IMR-90 (cell line): Measurements from ENCODE around the gene FEM1B. TPM values are rescaled to one million over a fixed set of nuclear protein-coding genes. Genes with fewer than 3 reads are reported as not detected.

Experiments used
- ATAC-seq: fragments of 200-7000 bp; cut with Tn5 transposase; 2 replicates; pipeline ENCODE4 v1.9.1; 2020; ENCODE audit warnings: low read depth, mild to moderate bottlenecking, moderate library complexity
- BruUV-seq: library from RNA; stranded (reverse); fragments of 400-500 nt; replicated peaks from 2 replicates; lab custom pipeline; 2021; lab: Mats Ljungman, UMichigan
- CTCF ChIA-PET: fragments of 300-600 bp; formaldehyde crosslinking; extraction: SDS; loops from one replicate; lab custom pipeline; 2021; ENCODE audit warnings: antibody characterized with exemption; lab: Yijun Ruan, JAX
- POLR2A ChIA-PET: fragments of 300-600 bp; sonication (Branson Sonifier 250); formaldehyde crosslinking; loops from one replicate; lab custom pipeline; 2022; ENCODE audit warnings: antibody characterized with exemption; ENCODE audit not compliant: unreplicated experiment; lab: Charles Lee
- DNase-seq: peaks from one replicate; pipeline ENCODE4 v3.0.0; 2013
- H2AFZ ChIP-seq: replicated peaks from 2 replicates; pipeline ENCODE3; 2013; ENCODE audit warnings: low read length, mild to moderate bottlenecking; ENCODE audit not compliant: poor library complexity
- H2AK5ac ChIP-seq: 2 replicates; pipeline ENCODE4 v1.6.1; 2013; ENCODE audit warnings: low read depth, low read length, inconsistent platforms
- H2AK9ac ChIP-seq: replicated peaks from 2 replicates; pipeline ENCODE3; 2013; ENCODE audit warnings: mild to moderate bottlenecking, low read depth, low read length, moderate library complexity; ENCODE audit not compliant: poor library complexity
- H2BK120ac ChIP-seq: 2 replicates; pipeline ENCODE4 v1.6.1; 2013; ENCODE audit warnings: low read depth, low read length, inconsistent platforms
- H2BK15ac ChIP-seq: 3 replicates; pipeline ENCODE4 v1.6.1; 2013; ENCODE audit warnings: low read depth, low read length, inconsistent platforms
- H2BK20ac ChIP-seq: 2 replicates; pipeline ENCODE4 v1.6.1; 2013; ENCODE audit warnings: low read depth, mild to moderate bottlenecking, inconsistent platforms, low read length, moderate library complexity
- H2BK5ac ChIP-seq: 2 replicates; pipeline ENCODE4 v1.6.1; 2013; ENCODE audit warnings: mild to moderate bottlenecking, low read depth, low read length, inconsistent platforms; ENCODE audit not compliant: poor library complexity, severe bottlenecking
- H3K14ac ChIP-seq: replicated peaks from 2 replicates; pipeline ENCODE4 v1.6.1; 2013; ENCODE audit warnings: low read depth, low read length, inconsistent platforms
- H3K18ac ChIP-seq: 2 replicates; pipeline ENCODE4 v1.6.1; 2013; ENCODE audit warnings: low read depth, low read length, control low read depth
- H3K23ac ChIP-seq: 2 replicates; pipeline ENCODE4 v1.6.1; 2013; ENCODE audit warnings: low read depth, low read length, inconsistent platforms
- H3K27ac ChIP-seq: 2 replicates; pipeline ENCODE4 v1.5.1; 2013; ENCODE audit warnings: mild to moderate bottlenecking, control low read depth, low read length; ENCODE audit not compliant: insufficient read depth
- H3K27me3 ChIP-seq: 2 replicates; pipeline ENCODE4 v1.6.1; 2013; ENCODE audit warnings: low read length; ENCODE audit not compliant: control insufficient read depth, insufficient read depth
- H3K36me3 ChIP-seq: 2 replicates; pipeline ENCODE4 v1.6.1; 2013; ENCODE audit warnings: low read length, mixed read lengths; ENCODE audit not compliant: control insufficient read depth, insufficient read depth
- H3K4ac ChIP-seq: 2 replicates; pipeline ENCODE4 v1.6.1; 2013; ENCODE audit warnings: low read depth, low read length, inconsistent platforms
- H3K4me1 ChIP-seq: 2 replicates; pipeline ENCODE4 v1.6.1; 2013; ENCODE audit warnings: low read length, mixed read lengths; ENCODE audit not compliant: control insufficient read depth, insufficient read depth
- H3K4me2 ChIP-seq: 2 replicates; pipeline ENCODE4 v1.6.1; 2013; ENCODE audit warnings: low read depth, mild to moderate bottlenecking, control low read depth, low read length, moderate library complexity
- H3K4me3 ChIP-seq: 2 replicates; pipeline ENCODE4 v1.5.1; 2013; ENCODE audit warnings: low read depth, mild to moderate bottlenecking, control low read depth, low read length, moderate library complexity; ENCODE audit not compliant: insufficient read depth
- H3K56ac ChIP-seq: 2 replicates; pipeline ENCODE4 v1.6.1; 2013; ENCODE audit warnings: low read length, inconsistent platforms; ENCODE audit not compliant: insufficient read depth; ENCODE audit errors: extremely low read depth
- H3K79me1 ChIP-seq, 2 experiments: 2 replicates each; pipeline ENCODE4 v1.6.1; 2013; ENCODE audit warnings: low read length in 2 of 2, inconsistent platforms in 1 of 2, low read depth in 1 of 2
- H3K9ac ChIP-seq: 2 replicates; pipeline ENCODE4 v1.6.1; 2013; ENCODE audit warnings: low read depth, low read length, control low read depth
- H3K9me1 ChIP-seq: 2 replicates; pipeline ENCODE4 v1.6.1; 2013; ENCODE audit warnings: low read length, inconsistent platforms; ENCODE audit not compliant: insufficient read depth
- H3K9me3 ChIP-seq: 2 replicates; pipeline ENCODE4 v1.6.1; 2013; ENCODE audit warnings: low read length; ENCODE audit not compliant: control insufficient read depth, insufficient read depth
- H4K20me1 ChIP-seq: 2 replicates; pipeline ENCODE4 v1.6.1; 2013; ENCODE audit warnings: low read length, inconsistent platforms; ENCODE audit not compliant: insufficient read depth
- H4K5ac ChIP-seq: 2 replicates; pipeline ENCODE4 v1.6.1; 2013; ENCODE audit warnings: mild to moderate bottlenecking, low read depth, low read length, control low read depth
- H4K8ac ChIP-seq, 2 experiments: 2 replicates each; pipeline ENCODE4 v1.6.1; 2013; ENCODE audit warnings: low read depth in 2 of 2, low read length in 2 of 2, control low read depth in 1 of 2, inconsistent platforms in 1 of 2
- H4K91ac ChIP-seq: 2 replicates; pipeline ENCODE4 v1.6.1; 2013; ENCODE audit warnings: low read depth, low read length, inconsistent platforms; ENCODE audit not compliant: insufficient read depth
- RFX5 ChIP-seq: IDR thresholded peaks from 2 replicates; pipeline ENCODE4 v1.8.0; 2012; ENCODE audit warnings: low read depth, mild to moderate bottlenecking, low read length, moderate library complexity
- dilution Hi-C: fragments of 300-500 bp; cut with HindIII; formaldehyde crosslinking; loops from one replicate; pipeline ENCODE4 v1.14.3; 2018; ENCODE audit warnings: low sequenced_read_pairs; ENCODE audit not compliant: unreplicated experiment
- in situ Hi-C: fragments of 300-500 bp; cut with MboI; formaldehyde crosslinking; loops from 3 replicates; pipeline ENCODE4 v1.14.3; 2019; ENCODE audit warnings: low sequenced_read_pairs, inconsistent platforms, mixed read lengths
- intact Hi-C: fragments of 100-400 bp; cut with micrococcal nuclease; formaldehyde crosslinking; loops from 2 replicates; pipeline ENCODE4 v1.10.0; 2022
- polyA plus RNA-seq, 3 experiments: library from polyadenylated mRNA; depleted of rRNA; stranded (reverse); fragments of >200 nt; gene quantifications; 2 replicates each; pipeline ENCODE4 v1.2.3, GENCODE V29; 2012; ENCODE audit warnings: low replicate concordance in 1 of 3
- total RNA-seq: library from RNA; depleted of rRNA; stranded (reverse); fragments of >200 nt; gene quantifications from 2 replicates; pipeline ENCODE4 v1.2.3, GENCODE V29; 2012

Gene FEM1B
- total and polyA plus RNA-seq, 2 of the 4 experiments (the other 2 are of a cell fraction), result 16.9 to 51.4 TPM

- Histone ChIP-seq H4K20me1 (peaks cover 55% of the 10 kb centered on the region), H3K4ac (no peak overlapping the region), H3K56ac (no peak overlapping the region), H4K5ac (no peak overlapping the region), H3K23ac (no peak overlapping the region), H3K4me2 (no peak overlapping the region), H2AK5ac (no peak overlapping the region), H4K91ac (no peak overlapping the region), H3K36me3 (peaks cover 21% of the 10 kb centered on the region), H3K79me1 (peaks cover 34 to 59% of the 10 kb centered on the region in 2 experiments), H2BK15ac (no peak overlapping the region), H3K27me3 (no peaks in the 10 kb centered on the region), H3K9ac (no peak overlapping the region), H3K9me3 (no peaks in the 10 kb centered on the region), H3K14ac (no peak overlapping the region), H3K4me3 (no peak overlapping the region), H4K8ac (no peak overlapping the region), H3K4me1 (peaks cover 6% of the 10 kb centered on the region), H3K9me1 (peaks cover 11% of the 10 kb centered on the region), H2AK9ac (no peak overlapping the region), H2AFZ (no peak overlapping the region), H3K27ac (no peak overlapping the region), H3K18ac (no peak overlapping the region), H2BK20ac (no peak overlapping the region), H2BK5ac (no peak overlapping the region), H2BK120ac (no peak overlapping the region)
- DNase-seq (no peak), ATAC-seq (no peak)
- CTCF ChIA-PET, result interaction anchor here (1.7 kb wide), 1 partner anchor 13 kb away, joined by 6 read pairs; no protein-coding TSS in a partner anchor
- BruUV-seq, result no TSS peak
- dilution Hi-C loops (no loop called here), in situ Hi-C loops (no loop called here), intact Hi-C loops (no loop called here)
- TF ChIP-seq RFX5, result no peak
- POLR2A ChIA-PET, result no interaction called here
Measured at GRCh38 chr15:68292967-68293366, 15.4 kb downstream of the FEM1B start.
